Melanocyte of skin (primary cell): ENCODE measurements around the gene PRRG3. TPM values are rescaled to one million over a fixed set of nuclear protein-coding genes. Genes with fewer than 3 reads are reported as not detected.

Experiments
- total RNA-seq, 2 donors: library from RNA; depleted of rRNA; stranded (reverse); fragments of >200 nt; gene quantifications; 2 replicates each; pipeline ENCODE4 v1.2.3, GENCODE V29; 2012

The PRRG3 gene
- not detected for total RNA-seq

GRCh38 chrX:151694661-151695582 lies at the start of gene PRRG3:
Gene PRRG3, plus strand, starts transcription at chrX:151695458. Its CDS starts 3,357 bp downstream, at chrX:151698815.

GRCh38 chrX:151715752-151716151 lies 20.5 kb downstream of the PRRG3 start, which contains the start of gene FATE1:
Gene FATE1, plus strand, starts transcription at chrX:151716035. Its CDS starts 85 bp downstream, at chrX:151716120.

GRCh38 chrX:151734446-151734845 lies 39.2 kb downstream of the PRRG3 start, which contains the start of gene CNGA2:
Gene CNGA2, plus strand, starts transcription at chrX:151734746. Its CDS starts 3,738 bp downstream, at chrX:151738484.

Other genes with a start within 250 kb of the PRRG3 start
- not detected for gene PASD1, start 131.8 kb upstream of the PRRG3 start, total RNA-seq
- not detected for gene FATE1, start 20.6 kb downstream of the PRRG3 start, total RNA-seq
- not detected for gene CNGA2, start 39.3 kb downstream of the PRRG3 start, total RNA-seq
- gene MAGEA4, start 217.4 kb downstream of the PRRG3 start, total RNA-seq = not detected